D721Med (cell line): ENCODE results near the gene ENAH.

Experiments
- DNase-seq: peaks from one replicate; pipeline ENCODE4 v3.0.0; 2011; ENCODE audit warnings: low spot score; ENCODE audit not compliant: insufficient read length
- FAIRE-seq: peaks from 2 replicates; lab custom pipeline; 2011; peaks lifted over from hg19 to GRCh38; lab: Jason Lieb, UNC
- TF ChIP-seq, protein P1 (sequence below): IDR thresholded peaks from 2 replicates; pipeline ENCODE4 v1.5.1; 2012; ENCODE audit warnings: mild to moderate bottlenecking, control low read depth; ENCODE audit not compliant: insufficient read depth; ENCODE audit errors: missing control alignments

ENAH gene

DNA sequence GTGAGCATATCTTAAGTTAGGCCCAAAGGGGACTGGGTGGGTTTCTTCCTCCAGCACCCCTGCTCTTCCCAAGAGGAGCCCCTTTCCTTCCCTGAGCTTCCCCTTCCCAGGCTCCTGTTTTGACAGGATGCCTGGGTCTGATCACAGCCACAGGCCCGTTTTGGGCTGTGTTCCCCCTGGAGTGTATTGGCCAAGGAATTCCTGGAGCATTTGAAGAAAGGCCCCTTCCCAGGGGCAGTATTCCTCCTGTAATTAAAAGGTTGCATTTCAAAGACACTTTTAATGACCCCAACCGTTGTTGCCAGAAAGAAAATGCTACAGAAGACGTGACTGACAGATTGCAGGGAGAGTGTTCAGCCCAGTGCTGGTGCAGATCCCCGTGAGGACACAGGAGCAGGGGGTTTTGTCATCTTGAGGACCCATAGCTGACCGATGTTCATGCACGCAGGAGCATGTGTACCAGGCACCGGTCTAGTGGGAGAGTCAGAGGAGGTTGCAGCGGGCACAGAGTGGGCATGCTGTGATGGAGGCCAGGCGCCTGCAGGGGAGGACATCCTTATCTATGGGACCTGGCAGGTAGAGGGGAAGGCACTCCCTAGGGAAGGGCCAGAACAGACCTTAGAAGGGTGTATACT lies 205.8 kb downstream of the ENAH start:
- DNase-seq = no peak
- TF ChIP-seq, protein P1, sequence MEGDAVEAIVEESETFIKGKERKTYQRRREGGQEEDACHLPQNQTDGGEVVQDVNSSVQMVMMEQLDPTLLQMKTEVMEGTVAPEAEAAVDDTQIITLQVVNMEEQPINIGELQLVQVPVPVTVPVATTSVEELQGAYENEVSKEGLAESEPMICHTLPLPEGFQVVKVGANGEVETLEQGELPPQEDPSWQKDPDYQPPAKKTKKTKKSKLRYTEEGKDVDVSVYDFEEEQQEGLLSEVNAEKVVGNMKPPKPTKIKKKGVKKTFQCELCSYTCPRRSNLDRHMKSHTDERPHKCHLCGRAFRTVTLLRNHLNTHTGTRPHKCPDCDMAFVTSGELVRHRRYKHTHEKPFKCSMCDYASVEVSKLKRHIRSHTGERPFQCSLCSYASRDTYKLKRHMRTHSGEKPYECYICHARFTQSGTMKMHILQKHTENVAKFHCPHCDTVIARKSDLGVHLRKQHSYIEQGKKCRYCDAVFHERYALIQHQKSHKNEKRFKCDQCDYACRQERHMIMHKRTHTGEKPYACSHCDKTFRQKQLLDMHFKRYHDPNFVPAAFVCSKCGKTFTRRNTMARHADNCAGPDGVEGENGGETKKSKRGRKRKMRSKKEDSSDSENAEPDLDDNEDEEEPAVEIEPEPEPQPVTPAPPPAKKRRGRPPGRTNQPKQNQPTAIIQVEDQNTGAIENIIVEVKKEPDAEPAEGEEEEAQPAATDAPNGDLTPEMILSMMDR = no peak
- FAIRE-seq = no peak

DNA sequence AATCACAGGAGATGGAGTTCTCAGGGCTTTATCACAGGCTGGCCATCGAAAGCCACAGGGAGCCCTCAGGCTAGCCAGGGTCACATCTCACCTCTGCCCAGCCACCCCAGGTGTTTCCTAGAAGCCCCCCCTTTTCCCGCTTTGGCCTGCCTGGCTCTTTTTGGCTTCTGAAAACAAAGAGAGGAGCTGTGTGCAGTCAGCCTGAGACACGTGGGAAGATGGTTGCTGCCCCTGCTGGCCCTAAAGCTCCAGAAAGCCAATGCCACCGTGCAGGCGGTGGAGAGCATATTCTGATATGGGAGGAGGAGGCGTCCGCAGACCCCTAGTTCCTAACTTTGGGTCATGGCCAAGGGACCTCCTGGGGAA lies 206.3 kb downstream of the ENAH start:
- no peak for DNase-seq
- no peak for FAIRE-seq
- TF ChIP-seq, protein P1 = no peak

DNA sequence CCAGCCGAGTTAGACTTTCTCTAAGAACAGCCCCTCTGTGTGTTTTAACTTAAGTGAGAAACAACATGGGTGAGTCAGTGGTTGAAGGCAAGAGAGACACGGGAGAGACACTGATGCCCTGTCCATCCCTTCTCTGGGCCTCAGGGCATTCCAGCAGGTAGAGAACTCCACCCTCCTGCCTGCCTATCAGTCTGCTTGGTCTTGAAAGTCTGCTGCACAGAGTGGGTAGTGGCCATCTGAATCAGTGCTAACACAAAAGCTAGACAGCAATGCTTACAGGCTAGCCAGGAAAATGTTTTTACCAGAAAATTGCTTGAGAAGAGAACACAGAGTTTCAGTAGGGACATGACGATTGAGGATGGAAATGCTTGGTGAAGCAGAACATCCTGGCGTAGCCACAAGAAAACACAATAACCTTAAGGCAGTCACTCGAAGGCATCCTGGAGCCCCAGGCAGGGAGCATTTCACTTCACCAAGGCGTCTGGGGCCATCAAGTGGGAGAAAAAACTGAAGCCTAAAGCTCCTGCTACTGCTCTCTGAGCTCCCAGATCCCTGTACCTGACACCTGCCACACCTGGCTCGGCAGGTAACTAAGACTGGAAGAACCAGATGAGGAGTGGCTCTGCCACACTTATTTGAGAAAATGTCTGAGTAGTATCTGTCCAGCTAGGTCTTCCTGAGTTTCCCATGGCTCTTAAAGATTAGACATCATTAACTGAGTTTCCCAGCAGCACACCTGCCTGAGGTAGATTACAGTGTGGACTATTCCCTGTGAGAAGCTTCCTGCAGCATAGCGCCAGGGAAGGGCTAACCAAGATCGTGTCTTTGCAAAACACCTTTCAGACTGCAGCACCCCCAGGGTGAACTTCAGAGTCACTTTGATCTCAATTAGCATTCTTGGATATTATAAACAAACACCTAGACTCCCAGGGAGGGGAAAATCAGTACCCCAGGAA lies 207.0 kb downstream of the ENAH start:
- FAIRE-seq (no peak), DNase-seq (no peak)
- TF ChIP-seq, protein P1 = no peak

GRCh38 chr1:225442123-225442505 lies 210.8 kb downstream of the ENAH start:
- FAIRE-seq (no peak), DNase-seq (no peak)
- TF ChIP-seq, protein P1 = no peak

DNA sequence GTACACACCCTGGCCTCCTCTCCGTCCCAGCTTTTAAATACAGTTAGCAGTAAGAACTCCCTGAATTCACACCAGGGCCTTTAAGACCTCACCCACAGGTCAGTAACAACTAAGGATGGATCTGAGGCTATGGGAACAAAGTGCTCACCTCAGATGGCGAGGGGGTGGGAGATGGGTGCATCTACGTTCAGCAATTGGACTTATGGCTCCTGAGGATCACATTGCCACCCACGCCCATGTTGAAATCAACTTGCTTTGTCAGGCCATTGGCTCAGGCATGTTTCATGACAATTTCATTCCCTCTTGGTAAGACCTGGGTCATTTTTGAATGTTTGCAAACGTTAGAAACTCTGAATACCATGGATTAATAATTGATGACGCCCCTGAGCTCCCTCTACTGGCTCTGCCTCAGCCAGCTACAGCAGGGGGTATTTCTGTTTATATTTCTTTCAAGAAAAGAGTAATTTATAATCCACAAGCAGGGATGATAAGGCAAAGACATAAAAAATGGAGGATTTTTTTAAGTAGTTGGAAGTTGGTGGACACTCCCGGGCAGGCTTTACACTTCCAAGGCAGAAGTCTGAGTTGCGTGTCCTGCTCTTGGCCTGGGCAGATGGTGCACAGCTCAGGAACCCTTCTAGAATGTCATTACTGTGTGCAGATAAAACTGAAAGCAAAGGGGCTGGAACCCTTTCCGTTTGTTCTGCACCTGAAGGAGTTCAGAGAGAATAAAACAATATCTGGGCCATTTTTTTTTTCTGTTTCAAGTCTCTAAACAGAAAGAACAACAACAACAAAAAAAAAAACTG lies 211.4 kb downstream of the ENAH start:
- DNase-seq (no peak), FAIRE-seq (no peak)
- TF ChIP-seq, protein P1 = peak; percentile 42

DNA sequence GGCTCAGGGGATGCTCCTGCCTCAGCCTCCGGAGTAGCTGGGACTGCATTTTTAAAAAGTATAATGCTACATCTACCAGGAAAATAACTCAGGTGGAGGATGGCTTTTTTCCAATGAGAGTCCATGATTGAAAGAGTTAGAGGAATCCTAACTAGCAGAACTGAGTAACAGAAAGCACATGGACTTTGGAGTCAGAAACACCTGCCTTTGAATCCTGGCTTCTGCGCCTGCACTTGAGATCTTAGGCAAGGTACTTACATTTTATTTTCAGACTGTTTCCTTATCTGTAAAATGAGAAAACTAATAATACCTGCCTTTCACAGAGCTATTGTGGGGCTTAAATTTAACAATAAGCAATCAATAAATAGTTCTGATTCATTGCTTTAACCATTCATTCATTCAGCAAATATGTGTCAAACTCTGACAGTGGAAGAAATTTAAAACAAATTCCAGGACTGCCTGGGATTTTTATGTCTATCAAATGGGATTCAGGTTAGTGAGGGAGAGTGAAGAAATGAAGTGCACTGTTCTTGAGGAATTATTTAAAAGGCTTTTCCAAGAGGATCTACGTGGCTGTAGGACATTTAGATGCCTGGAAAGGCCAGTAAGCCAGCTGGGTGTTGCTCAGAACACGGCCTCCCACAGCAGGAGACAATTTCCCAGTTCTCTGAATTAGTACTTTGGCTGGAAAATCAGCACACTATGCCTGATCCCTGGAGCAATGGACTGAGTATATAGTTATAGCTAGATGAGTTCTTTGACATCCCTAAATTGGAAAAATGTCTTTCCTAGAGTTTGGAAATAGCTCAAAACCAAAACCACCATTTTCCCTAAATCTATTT lies 212.3 kb downstream of the ENAH start:
- DNase-seq (no peak), FAIRE-seq (no peak)
- TF ChIP-seq, protein P1 = no peak
